OCI-LY7 (cell line): ENCODE measurements around the gene TMTC1. TPM values are rescaled to one million over a fixed set of nuclear protein-coding genes. Genes with fewer than 3 reads are reported as not detected.
A peak's percentile ranks its signal among the peaks of the same experiment; 100 is the strongest.

ENCODE experiments used
- Bru-seq: library from RNA; stranded (reverse); fragments of 400-500 nt; gene quantifications from one replicate; lab custom pipeline; 2021; lab: Mats Ljungman, UMichigan
- BruChase-seq, 2 experiments: library from RNA; stranded (reverse); fragments of 400-500 nt; gene quantifications; one replicate each; lab custom pipeline; 2021; lab: Mats Ljungman, UMichigan
- BruUV-seq: library from RNA; stranded (reverse); fragments of 400-500 nt; replicated peaks from 2 replicates; lab custom pipeline; 2021; lab: Mats Ljungman, UMichigan
- CTCF ChIA-PET: fragments of 300-600 bp; sonication (Branson Sonifier 250); formaldehyde crosslinking; loops from one replicate; lab custom pipeline; 2022; ENCODE audit warnings: antibody characterized with exemption; ENCODE audit not compliant: unreplicated experiment; lab: Charles Lee
- POLR2A ChIA-PET: fragments of 300-600 bp; sonication (Branson Sonifier 250); formaldehyde crosslinking; loops from one replicate; lab custom pipeline; 2022; ENCODE audit warnings: antibody characterized with exemption; lab: Charles Lee
- DNase-seq: peaks from one replicate; pipeline ENCODE4 v3.0.0-alpha.2; 2015; ENCODE audit warnings: low spot score
- H2AFZ ChIP-seq: fragments of 200-600 bp; sonication (generic), shearing (Covaris generic); 2 replicates; pipeline ENCODE4 v1.6.1; 2014; ENCODE audit warnings: mild to moderate bottlenecking, antibody characterized with exemption, low read length, moderate library complexity
- H3K27ac ChIP-seq: fragments of 200-600 bp; sonication (generic); 2 replicates; pipeline ENCODE4 v1.5.1; 2014; ENCODE audit warnings: mixed run types, low read depth, mild to moderate bottlenecking, moderate library complexity, low read length, inconsistent platforms; ENCODE audit not compliant: poor library complexity, severe bottlenecking
- H3K36me3 ChIP-seq: fragments of 200-600 bp; sonication (generic); 2 replicates; pipeline ENCODE4 v1.6.1; 2014; ENCODE audit warnings: mild to moderate bottlenecking, antibody characterized with exemption, low read length, moderate library complexity, mixed read lengths; ENCODE audit not compliant: insufficient read depth
- H3K4me1 ChIP-seq: fragments of 200-600 bp; sonication (generic); 2 replicates; pipeline ENCODE4 v1.5.1; 2014; ENCODE audit warnings: mild to moderate bottlenecking, low read length; ENCODE audit not compliant: insufficient read depth, poor library complexity, severe bottlenecking
- H3K4me2 ChIP-seq: fragments of 200-600 bp; sonication (generic); 2 replicates; pipeline ENCODE4 v1.6.1; 2014; ENCODE audit warnings: mild to moderate bottlenecking, low read length
- H3K4me3 ChIP-seq: fragments of 200-600 bp; sonication (generic); 2 replicates; pipeline ENCODE4 v1.5.1; 2014; ENCODE audit warnings: mild to moderate bottlenecking, low read depth, low read length; ENCODE audit not compliant: poor library complexity, severe bottlenecking
- H3K79me2 ChIP-seq: fragments of 200-600 bp; sonication (generic); 2 replicates; pipeline ENCODE4 v1.6.1; 2016; ENCODE audit warnings: low read depth, mild to moderate bottlenecking, low read length, moderate library complexity, mixed read lengths; ENCODE audit not compliant: insufficient read depth
- H3K9me2 ChIP-seq: fragments of 200-600 bp; sonication (generic); 2 replicates; pipeline ENCODE4 v1.6.1; 2016; ENCODE audit warnings: mild to moderate bottlenecking, low read length, mixed read lengths; ENCODE audit not compliant: insufficient read depth
- H3K9me3 ChIP-seq: fragments of 200-600 bp; sonication (generic); 2 replicates; pipeline ENCODE4 v1.6.1; 2014; ENCODE audit warnings: mild to moderate bottlenecking, mixed run types, low read length, mixed read lengths
- H4K20me1 ChIP-seq: fragments of 200-600 bp; sonication (generic); 2 replicates; pipeline ENCODE4 v1.6.1; 2014; ENCODE audit warnings: mild to moderate bottlenecking, antibody characterized with exemption, low read length, moderate library complexity, mixed read lengths; ENCODE audit not compliant: insufficient read depth
- CTCF ChIP-seq: fragments of 200-600 bp; sonication (generic); conservative IDR thresholded peaks from 2 replicates; pipeline ENCODE4 v1.5.1; 2014; ENCODE audit warnings: mild to moderate bottlenecking, antibody characterized with exemption, low read length, moderate library complexity, mixed read lengths
- EZH2phosphoT487 ChIP-seq: fragments of 200-600 bp; sonication (generic); IDR thresholded peaks from 2 replicates; pipeline ENCODE4 v1.6.1; 2018; ENCODE audit warnings: low read depth, borderline replicate concordance, mild to moderate bottlenecking, mixed run types, antibody characterized with exemption, low read length, moderate library complexity, mixed read lengths
- intact Hi-C: fragments of 100-400 bp; cut with micrococcal nuclease; formaldehyde crosslinking; loops from one replicate; pipeline ENCODE4 v1.10.0; 2022; ENCODE audit not compliant: unreplicated experiment
- long read RNA-seq: library from polyadenylated mRNA; stranded (forward); transcript quantifications from one replicate; pipeline ENCODE4 v2.0.0, GENCODE V29; 2022
- total RNA-seq, 2 experiments: library from RNA; depleted of rRNA in 1 of 2; stranded (reverse); fragments of >200 nt in 1 of 2; shearing (Covaris generic) in 1 of 2; gene quantifications; 2 replicates each; pipeline ENCODE4 v1.2.3, GENCODE V29; 2014 to 2022

The TMTC1 gene
- total RNA-seq (2014; rRNA removed; shearing (Covaris generic)) (0.44 TPM in 1 of 2 replicates, not detected in the other), total RNA-seq (2022) (not detected in 2 replicates), Bru-seq, nascent RNA (not detected), BruChase-seq, experiment 1, labeled RNA remaining after a 6-hour chase (percentile 1 among the genes with signal in this experiment), BruChase-seq, experiment 2, labeled RNA remaining after a 2-hour chase (percentile 2 among the genes with signal in this experiment)
- long read RNA-seq = 0 reads

GRCh38 chr12:29783773-29784666 lies at the start of gene TMTC1:
Gene TMTC1, minus strand, starts transcription at chr12:29783942. Its CDS starts 191 bp downstream, at chr12:29783751.
- H2AFZ ChIP-seq = no peak within 1 kb of the TSS
- intact Hi-C loops = no loop called here

GRCh38 chr12:29831173-29831572 lies 47.4 kb upstream of the TMTC1 start:
- no peaks in the 10 kb centered on the region for H3K9me3 ChIP-seq
- no peak for TF ChIP-seq EZH2phosphoT487
- no peak overlapping the region for H3K27ac ChIP-seq
- ChIA-PET CTCF (no interaction called here), POLR2A (no interaction called here)
- no peak overlapping the region for H2AFZ ChIP-seq
- H3K4me1 ChIP-seq = no peaks in the 10 kb centered on the region
- H3K4me3 ChIP-seq = no peak overlapping the region
- intact Hi-C loops = no loop called here
- no peaks in the 10 kb centered on the region for H3K9me2 ChIP-seq
- H3K4me2 ChIP-seq = no peak overlapping the region
- no TSS peak for BruUV-seq
- H4K20me1 ChIP-seq = no peaks in the 10 kb centered on the region
- no peaks in the 10 kb centered on the region for H3K36me3 ChIP-seq
- H3K79me2 ChIP-seq = no peaks in the 10 kb centered on the region
- DNase-seq = no peak

More at GRCh38 chr12:29783773-29784666, at the start of gene TMTC1:
- DNase-seq = no peak
- Histone ChIP-seq H3K27ac (no peak within 1 kb of the TSS), H3K9me3 (no peaks in the 10 kb centered on the region), H3K79me2 (no peaks in the 10 kb centered on the region), H4K20me1 (no peaks in the 10 kb centered on the region), H3K36me3 (no peaks in the 10 kb centered on the region), H3K4me3 (no peak within 1 kb of the TSS), H3K9me2 (no peaks in the 10 kb centered on the region), H3K4me1 (no peaks in the 10 kb centered on the region), H3K4me2 (no peak within 1 kb of the TSS)
- BruUV-seq = no TSS peak
- TF ChIP-seq CTCF (no peak), EZH2phosphoT487 (no peak)
- ChIA-PET CTCF (no interaction called here), POLR2A (no interaction called here)

- POLR2A ChIA-PET = no interaction called here
- H4K20me1 ChIP-seq = no peaks in the 10 kb centered on the region
- H3K4me2 ChIP-seq = no peak overlapping the region
- intact Hi-C loops = no loop called here
- H3K27ac ChIP-seq = no peak overlapping the region
- TF ChIP-seq EZH2phosphoT487 (no peak), CTCF (no peak)
- no TSS peak for BruUV-seq
- CTCF ChIA-PET = no interaction called here
- H3K79me2 ChIP-seq = no peaks in the 10 kb centered on the region
- H3K9me2 ChIP-seq = no peaks in the 10 kb centered on the region
- no peak for DNase-seq
- H3K4me1 ChIP-seq = no peaks in the 10 kb centered on the region
- no peaks in the 10 kb centered on the region for H3K36me3 ChIP-seq
- H3K9me3 ChIP-seq = no peaks in the 10 kb centered on the region
- no peak overlapping the region for H2AFZ ChIP-seq
- no peak overlapping the region for H3K4me3 ChIP-seq
These were observed 46.6 kb upstream of the TMTC1 start for GRCh38 chr12:29830391-29830790.
